Measurements from ENCODE around the gene TENT5C. TPM values are rescaled to one million over a fixed set of nuclear protein-coding genes. Genes with fewer than 3 reads are reported as not detected.

Gene TENT5C
- total RNA-seq, 3 donors from 2014 or later = 4.0 to 10.2 (median 10.2) TPM

- Histone ChIP-seq H3K27ac (no peak overlapping the region), H3K27me3 (no peaks in the 10 kb centered on the region), H3K36me3 (no peaks in the 10 kb centered on the region), H3K4me1 (no peaks in the 10 kb centered on the region), H3K9me3 (no peaks in the 10 kb centered on the region), H3K4me3 (no peak overlapping the region)
- intact Hi-C loops (cut with DNase I; ENCODE audit: low total_unique reads) = no loop called here
- no peak for DNase-seq (ENCODE audit: low spot score in 2 of 2)
- TF ChIP-seq POLR2A (IDR thresholded peaks at IDR 0.05) = no peak
- TF ChIP-seq POLR2AphosphoS5 (IDR thresholded peaks at IDR 0.05) = no peak
- no peak for TF ChIP-seq CTCF (IDR thresholded peaks at IDR 0.05)
Observed at GRCh38 chr1:117661027-117661426, 55.2 kb downstream of the TENT5C start.

GRCh38 chr1:117662667-117663066 lies 56.8 kb downstream of the TENT5C start:
- DNase-seq (ENCODE audit: low spot score in 2 of 2) = no peak
- Histone ChIP-seq H3K27me3 (no peaks in the 10 kb centered on the region), H3K4me3 (no peak overlapping the region), H3K9me3 (no peaks in the 10 kb centered on the region), H3K4me1 (no peaks in the 10 kb centered on the region), H3K36me3 (no peaks in the 10 kb centered on the region), H3K27ac (no peak overlapping the region)
- TF ChIP-seq CTCF (IDR thresholded peaks at IDR 0.05) (no peak), POLR2AphosphoS5 (IDR thresholded peaks at IDR 0.05) (no peak), POLR2A (IDR thresholded peaks at IDR 0.05) (no peak)
- intact Hi-C loops (cut with DNase I; ENCODE audit: low total_unique reads) = no loop called here

GRCh38 chr1:117663156-117663902 lies 57.5 kb downstream of the TENT5C start:
- TF ChIP-seq CTCF (IDR thresholded peaks at IDR 0.05) (no peak), POLR2AphosphoS5 (IDR thresholded peaks at IDR 0.05) (no peak), POLR2A (IDR thresholded peaks at IDR 0.05) (no peak)
- no peaks in the 10 kb centered on the region for H3K27me3 ChIP-seq
- intact Hi-C loops (cut with DNase I; ENCODE audit: low total_unique reads) = no loop called here
- DNase-seq (ENCODE audit: low spot score in 2 of 2) = no peak
- no peak overlapping the region for H3K4me3 ChIP-seq
- no peak overlapping the region for H3K27ac ChIP-seq
- no peaks in the 10 kb centered on the region for H3K36me3 ChIP-seq
- no peaks in the 10 kb centered on the region for H3K9me3 ChIP-seq
- no peaks in the 10 kb centered on the region for H3K4me1 ChIP-seq

GRCh38 chr1:117664314-117664713 lies 58.5 kb downstream of the TENT5C start:
- TF ChIP-seq CTCF (IDR thresholded peaks at IDR 0.05) (no peak), POLR2A (IDR thresholded peaks at IDR 0.05) (no peak), POLR2AphosphoS5 (IDR thresholded peaks at IDR 0.05) (no peak)
- intact Hi-C loops (cut with DNase I; ENCODE audit: low total_unique reads) = no loop called here

GRCh38 chr1:117665556-117666270 lies 59.9 kb downstream of the TENT5C start:
- intact Hi-C loops (cut with DNase I; ENCODE audit: low total_unique reads) = no loop called here
- Histone ChIP-seq H3K9me3 (no peaks in the 10 kb centered on the region), H3K4me1 (no peaks in the 10 kb centered on the region), H3K4me3 (no peak overlapping the region), H3K36me3 (no peaks in the 10 kb centered on the region), H3K27ac (no peak overlapping the region), H3K27me3 (no peaks in the 10 kb centered on the region)
- TF ChIP-seq CTCF (IDR thresholded peaks at IDR 0.05) (no peak), POLR2AphosphoS5 (IDR thresholded peaks at IDR 0.05) (no peak), POLR2A (IDR thresholded peaks at IDR 0.05) (no peak)
- DNase-seq (ENCODE audit: low spot score in 2 of 2) = no peak

More at GRCh38 chr1:117664314-117664713, 58.5 kb downstream of the TENT5C start:
- H3K4me1 ChIP-seq = no peaks in the 10 kb centered on the region
- no peaks in the 10 kb centered on the region for H3K36me3 ChIP-seq
- H3K9me3 ChIP-seq = no peaks in the 10 kb centered on the region
- no peak overlapping the region for H3K4me3 ChIP-seq
- H3K27me3 ChIP-seq = no peaks in the 10 kb centered on the region
- no peak for DNase-seq (ENCODE audit: low spot score in 2 of 2)
- no peak overlapping the region for H3K27ac ChIP-seq

Data from breast epithelium (tissue), 4 donors.